H1 (cell line): ENCODE data around the gene MOGAT2. TPM values are rescaled to one million over a fixed set of nuclear protein-coding genes. Genes with fewer than 3 reads are reported as not detected.

ENCODE experiments used
- CBX8 ChIP-seq: fragments of 300-800, 300-1000 bp; sonication (generic); IDR thresholded peaks from 2 replicates; pipeline ENCODE4 v1.7.1; 2016; ENCODE audit warnings: low read depth, low read length, borderline replicate concordance
- GTF2F1 ChIP-seq: IDR thresholded peaks from 2 replicates; pipeline ENCODE4 v1.6.1; 2012; ENCODE audit warnings: low read depth, low read length, improper control_type of control experiment, borderline replicate concordance
- PHF8 ChIP-seq: fragments of 200-600 bp; sonication (generic); conservative IDR thresholded peaks from 2 replicates; pipeline ENCODE4 v1.7.1; 2012; ENCODE audit warnings: low read depth, mild to moderate bottlenecking, inconsistent platforms, low read length, moderate library complexity
- YY1 ChIP-seq: IDR thresholded peaks from 2 replicates; pipeline ENCODE4 v1.6.1; 2011; ENCODE audit warnings: low read depth, mild to moderate bottlenecking, low read length
- polyA plus RNA-seq, 7 experiments: library from polyadenylated mRNA; depleted of rRNA in 3 of 7; stranded (reverse) in 5 of 7; unstranded in 2 of 7; fragments of >200 nt in 5 of 7; fragments of 200-250 nt in 2 of 7; gene quantifications; 1 replicate in 5 of 7; 2 replicates in 1 of 7; 4 replicates in 1 of 7; pipeline versions ENCODE4 v1.2.1 to v1.2.3, GENCODE V29; 2011 to 2013; ENCODE audit warnings: missing spikeins in 2 of 7, mixed read lengths in 2 of 7
- total RNA-seq: library from RNA; stranded (reverse); fragmentation: NEBNext Ultra II Directional; extraction: Animal tissue kit (Norgen Biotek cat#: 25700); gene quantifications from 2 replicates; pipeline ENCODE4 v1.2.1, GENCODE V29; 2021
- TF ChIP-seq, protein P1 (sequence below): IDR thresholded peaks from 2 replicates; pipeline ENCODE4 v1.6.1; 2012; ENCODE audit warnings: low read length, inconsistent platforms

MOGAT2 gene
- total and polyA plus RNA-seq, 2 of the 8 experiments (the other 6 are each of a cell fraction or from before 2014, with no cell fraction given), result not detected

DNA sequence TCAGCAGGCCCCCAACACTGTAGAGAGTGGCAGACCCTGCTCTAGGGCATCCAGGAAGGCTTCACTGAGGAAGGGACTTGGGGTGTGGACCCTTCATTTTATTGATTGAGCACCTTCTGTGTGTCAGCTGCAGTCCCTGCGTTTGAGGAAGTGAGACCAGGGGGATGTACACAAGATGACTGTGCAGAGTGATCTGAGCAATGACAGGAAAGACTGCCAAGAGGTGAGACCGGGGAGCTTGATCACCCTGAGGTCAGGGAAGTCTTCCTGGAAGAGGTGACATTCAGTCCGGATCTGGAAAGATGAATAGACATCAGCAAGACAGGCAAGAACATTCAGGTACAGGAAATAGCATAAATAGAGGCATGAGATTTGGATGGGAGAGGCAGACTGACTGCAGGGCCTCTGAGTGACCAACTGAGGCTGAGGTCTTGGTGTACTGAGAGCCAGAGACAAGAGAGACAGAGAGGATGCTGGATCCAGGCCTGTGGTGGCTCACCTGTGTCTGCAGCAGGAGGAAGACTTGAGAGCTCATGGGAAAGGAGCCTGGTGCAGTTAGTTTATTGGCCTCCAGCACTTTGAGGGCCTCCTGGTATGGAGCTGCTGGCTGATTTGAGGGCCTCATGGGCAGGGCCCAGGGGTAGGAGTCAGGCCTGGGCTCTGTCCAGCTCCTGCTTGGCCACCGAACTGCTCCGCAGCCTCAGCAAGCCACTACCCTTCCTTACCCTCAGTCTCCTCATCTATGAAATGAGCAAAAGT, 56.1 kb downstream of the MOGAT2 start (continued):
- TF ChIP-seq YY1, result no peak
- TF ChIP-seq, protein P1, sequence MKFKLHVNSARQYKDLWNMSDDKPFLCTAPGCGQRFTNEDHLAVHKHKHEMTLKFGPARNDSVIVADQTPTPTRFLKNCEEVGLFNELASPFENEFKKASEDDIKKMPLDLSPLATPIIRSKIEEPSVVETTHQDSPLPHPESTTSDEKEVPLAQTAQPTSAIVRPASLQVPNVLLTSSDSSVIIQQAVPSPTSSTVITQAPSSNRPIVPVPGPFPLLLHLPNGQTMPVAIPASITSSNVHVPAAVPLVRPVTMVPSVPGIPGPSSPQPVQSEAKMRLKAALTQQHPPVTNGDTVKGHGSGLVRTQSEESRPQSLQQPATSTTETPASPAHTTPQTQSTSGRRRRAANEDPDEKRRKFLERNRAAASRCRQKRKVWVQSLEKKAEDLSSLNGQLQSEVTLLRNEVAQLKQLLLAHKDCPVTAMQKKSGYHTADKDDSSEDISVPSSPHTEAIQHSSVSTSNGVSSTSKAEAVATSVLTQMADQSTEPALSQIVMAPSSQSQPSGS, result no peak
- TF ChIP-seq CBX8, result no peak
- no peak for TF ChIP-seq GTF2F1
- TF ChIP-seq PHF8, result no peak
